Left lung (tissue), 14 donors: ENCODE results near the gene RHD. TPM values are rescaled to one million over a fixed set of nuclear protein-coding genes. Genes with fewer than 3 reads are reported as not detected.
"Not testable (repeated sequence)": the region's sequence is repeated elsewhere in the genome, so short reads cannot be mapped to it uniquely, and the experiment has no call there.

Source experiments
- ATAC-seq: fragments of 200-7000 bp; cut with Tn5 transposase; one replicate; pipeline ENCODE4 v1.9.1; 2020; ENCODE audit warnings: moderate library complexity
- DNase-seq, 4 donors: peaks; one replicate each; pipeline ENCODE4 v3.0.0-alpha.2; 2013 to 2020
- H3K27ac ChIP-seq, 2 donors: fragments of 200-600 bp; sonication (generic) in 1 of 2; one replicate each; pipeline versions ENCODE4 v1.5.0 to v1.8.0; 2020 to 2021
- H3K27me3 ChIP-seq, 2 donors: fragments of 200-600 bp; sonication (generic) in 1 of 2; one replicate each; pipeline versions ENCODE4 v1.5.0 to v1.8.0; 2020 to 2021
- H3K36me3 ChIP-seq, 2 donors: fragments of 200-600 bp; sonication (generic) in 1 of 2; one replicate each; pipeline versions ENCODE4 v1.5.0 to v1.8.0; 2020 to 2021
- H3K4me1 ChIP-seq, 2 donors: fragments of 200-600 bp; one replicate each; pipeline ENCODE4 v1.8.0; 2021
- H3K4me3 ChIP-seq, 2 donors: fragments of 200-600 bp; sonication (generic) in 1 of 2; one replicate each; pipeline versions ENCODE4 v1.5.0 to v1.8.0; 2020 to 2021; ENCODE audit warnings: mild to moderate bottlenecking in 1 of 2
- H3K9me3 ChIP-seq, 2 donors: fragments of 200-600 bp; sonication (generic) in 1 of 2; one replicate each; pipeline versions ENCODE4 v1.5.0 to v1.8.0; 2020 to 2021
- intact Hi-C, 2 donors: fragments of 100-400 bp; cut with DNase I; formaldehyde crosslinking; loops; one replicate each; pipeline versions ENCODE4 v1.11.2 to v1.14.2; 2022
- long read RNA-seq, 12 donors: library from polyadenylated mRNA in 2 of 12; unstranded in 2 of 12; transcript quantifications; one replicate each; pipeline ENCODE4 v2.0.0 and lab custom pipeline, GENCODE V29; 2019 to 2026
- polyA plus RNA-seq, 6 donors: library from polyadenylated mRNA; unstranded; fragments of 120-200 nt; gene quantifications; one replicate each; pipeline ENCODE4 v1.2.1, GENCODE V29; 2013; ENCODE audit not compliant: insufficient read length in 6 of 6
- total RNA-seq, 2 donors: library from RNA; stranded (reverse); fragmentation: NEBNext Ultra II Directional; extraction: Animal tissue kit (Norgen Biotek cat#: 25700); gene quantifications; one replicate each; pipeline ENCODE4 v1.2.1, GENCODE V29; 2021
- TF ChIP-seq, protein P1 (sequence below), 2 donors: fragments of 200-600 bp; sonication (generic) in 1 of 2; IDR thresholded peaks; one replicate each; pipeline versions ENCODE4 v1.5.0 to v1.8.0; 2021; ENCODE audit warnings: antibody characterized with exemption in 2 of 2
- donor health status: DM: no; HTN: yes; CAD: no.
- donor health status: DM: no; HTN: no; CAD: no.

Gene RHD
- under 1 TPM; 0.10 to 0.44 TPM for total RNA-seq
- polyA plus RNA-seq, result 1 to 10 TPM in 5 of 6 donors, under 1 TPM in 1; 0.86 to 3.1 (median 2.1) TPM
- long read RNA-seq, donor 1, partial matches to known transcripts, result 8 of 8 reads
- long read RNA-seq, donor 1, other reads (novel, unspliced or antisense), result 0 of 8 reads
- long read RNA-seq, donor 2, result 0 reads
- long read RNA-seq, donor 3, result 0 reads
- long read RNA-seq, donor 4, result 0 reads
- long read RNA-seq, donor 5, result 0 reads
- long read RNA-seq, donor 6, partial matches to known transcripts, result 5 of 11 reads
- long read RNA-seq, donor 6, other reads (novel, unspliced or antisense), result 6 of 11 reads
- long read RNA-seq, donor 7, result 0 reads
- long read RNA-seq, donor 8, result 0 reads
- long read RNA-seq, donor 9, result 0 reads
- long read RNA-seq, donor 10, result 0 reads
- long read RNA-seq, donor 11, result 0 reads
- long read RNA-seq, donor 12, result 0 reads

DNA sequence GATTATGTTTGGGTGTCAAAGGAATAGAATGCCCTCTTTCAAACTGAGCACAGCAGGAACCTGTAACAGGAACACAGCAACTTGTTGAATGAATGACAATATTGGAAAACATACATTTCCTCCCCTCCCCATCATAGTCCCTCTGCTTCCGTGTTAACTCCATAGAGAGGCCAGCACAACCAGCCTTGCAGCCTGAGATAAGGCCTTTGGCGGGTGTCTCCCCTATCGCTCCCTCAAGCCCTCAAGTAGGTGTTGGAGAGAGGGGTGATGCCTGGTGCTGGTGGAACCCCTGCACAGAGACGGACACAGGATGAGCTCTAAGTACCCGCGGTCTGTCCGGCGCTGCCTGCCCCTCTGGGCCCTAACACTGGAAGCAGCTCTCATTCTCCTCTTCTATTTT is at the start of gene RHD:
TSS of gene RHD (plus strand) at position 272 of the 400 bp plus-strand sequence. CDS start at position 311, 39 bp downstream.
- not testable (repeated sequence) for ATAC-seq

DNA sequence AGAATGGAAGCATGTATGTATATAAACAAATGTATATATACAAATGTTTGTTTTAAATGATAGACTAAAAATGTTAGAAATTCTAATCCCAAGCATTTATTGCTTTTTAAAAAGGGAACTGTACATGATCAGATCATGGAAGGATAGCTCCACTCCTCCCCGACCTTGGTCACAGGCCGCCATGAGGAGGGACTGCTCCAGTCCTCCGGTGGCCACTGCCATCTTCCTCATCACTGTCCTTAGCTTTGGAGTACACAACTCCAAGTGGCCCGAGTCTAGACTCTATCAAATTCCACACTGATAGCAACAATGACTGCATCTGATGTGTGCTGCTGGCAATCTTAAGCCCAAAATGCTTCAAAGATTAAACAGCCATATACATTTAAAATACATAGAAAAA is 49.7 kb upstream of the RHD start:
- peaks cover 3 to 80% of the 10 kb centered on the region in 2 donors for H3K36me3 ChIP-seq
- TF ChIP-seq, protein P1, sequence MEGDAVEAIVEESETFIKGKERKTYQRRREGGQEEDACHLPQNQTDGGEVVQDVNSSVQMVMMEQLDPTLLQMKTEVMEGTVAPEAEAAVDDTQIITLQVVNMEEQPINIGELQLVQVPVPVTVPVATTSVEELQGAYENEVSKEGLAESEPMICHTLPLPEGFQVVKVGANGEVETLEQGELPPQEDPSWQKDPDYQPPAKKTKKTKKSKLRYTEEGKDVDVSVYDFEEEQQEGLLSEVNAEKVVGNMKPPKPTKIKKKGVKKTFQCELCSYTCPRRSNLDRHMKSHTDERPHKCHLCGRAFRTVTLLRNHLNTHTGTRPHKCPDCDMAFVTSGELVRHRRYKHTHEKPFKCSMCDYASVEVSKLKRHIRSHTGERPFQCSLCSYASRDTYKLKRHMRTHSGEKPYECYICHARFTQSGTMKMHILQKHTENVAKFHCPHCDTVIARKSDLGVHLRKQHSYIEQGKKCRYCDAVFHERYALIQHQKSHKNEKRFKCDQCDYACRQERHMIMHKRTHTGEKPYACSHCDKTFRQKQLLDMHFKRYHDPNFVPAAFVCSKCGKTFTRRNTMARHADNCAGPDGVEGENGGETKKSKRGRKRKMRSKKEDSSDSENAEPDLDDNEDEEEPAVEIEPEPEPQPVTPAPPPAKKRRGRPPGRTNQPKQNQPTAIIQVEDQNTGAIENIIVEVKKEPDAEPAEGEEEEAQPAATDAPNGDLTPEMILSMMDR (IDR thresholded peaks at IDR 0.05), result no peak
- intact Hi-C loops, result no loop called here

More for the DNA sequence above, at the start of gene RHD:
- H3K36me3 ChIP-seq, H3K27ac ChIP-seq, intact Hi-C loops, DNase-seq, H3K4me1 ChIP-seq, H3K27me3 ChIP-seq, H3K4me3 ChIP-seq, H3K9me3 ChIP-seq: not testable (repeated sequence)

GRCh38 chr1:25223471-25223870 is 48.8 kb upstream of the RHD start:
- ATAC-seq (no peak), DNase-seq (no peak)
- no peaks in the 10 kb centered on the region for H3K9me3 ChIP-seq
- no peaks in the 10 kb centered on the region for H3K4me1 ChIP-seq
- no peaks in the 10 kb centered on the region for H3K27me3 ChIP-seq
- H3K27ac ChIP-seq, result no peak overlapping the region
- H3K4me3 ChIP-seq, result no peak overlapping the region
- intact Hi-C loops, result no loop called here
- TF ChIP-seq, protein P1 (IDR thresholded peaks at IDR 0.05), result no peak
- H3K36me3 ChIP-seq, result peaks cover 3 to 89% of the 10 kb centered on the region in 2 donors

More for the DNA sequence above, 49.7 kb upstream of the RHD start:
- Histone ChIP-seq H3K27me3 (no peaks in the 10 kb centered on the region), H3K4me3 (no peak overlapping the region), H3K9me3 (no peaks in the 10 kb centered on the region), H3K4me1 (no peaks in the 10 kb centered on the region), H3K27ac (no peak overlapping the region)
- ATAC-seq (no peak), DNase-seq (no peak)

- H3K27ac ChIP-seq, result peak within 1 kb of the TSS; percentile 89 to 99
- ATAC-seq, result peak; percentile 96
- no peaks in the 10 kb centered on the region for H3K27me3 ChIP-seq
- H3K4me1 ChIP-seq, result peaks cover 7 to 47% of the 10 kb centered on the region in 2 donors
- TF ChIP-seq, protein P1 (IDR thresholded peaks at IDR 0.05), result no peak
- intact Hi-C loops, result no loop called here
- peak; percentile 90 to 97 (median 94) for DNase-seq
- peaks cover 0 to 35% of the 10 kb centered on the region in 2 donors for H3K36me3 ChIP-seq
- H3K4me3 ChIP-seq, result peak within 1 kb of the TSS; percentile 90 to 100
- H3K9me3 ChIP-seq, result no peaks in the 10 kb centered on the region
Observed at GRCh38 chr1:25232027-25232865, 40.1 kb upstream of the RHD start, which contains the start of gene SYF2. TSS of gene SYF2 (minus strand) at chr1:25232502. CDS start at chr1:25232467, 35 bp downstream.

DNA sequence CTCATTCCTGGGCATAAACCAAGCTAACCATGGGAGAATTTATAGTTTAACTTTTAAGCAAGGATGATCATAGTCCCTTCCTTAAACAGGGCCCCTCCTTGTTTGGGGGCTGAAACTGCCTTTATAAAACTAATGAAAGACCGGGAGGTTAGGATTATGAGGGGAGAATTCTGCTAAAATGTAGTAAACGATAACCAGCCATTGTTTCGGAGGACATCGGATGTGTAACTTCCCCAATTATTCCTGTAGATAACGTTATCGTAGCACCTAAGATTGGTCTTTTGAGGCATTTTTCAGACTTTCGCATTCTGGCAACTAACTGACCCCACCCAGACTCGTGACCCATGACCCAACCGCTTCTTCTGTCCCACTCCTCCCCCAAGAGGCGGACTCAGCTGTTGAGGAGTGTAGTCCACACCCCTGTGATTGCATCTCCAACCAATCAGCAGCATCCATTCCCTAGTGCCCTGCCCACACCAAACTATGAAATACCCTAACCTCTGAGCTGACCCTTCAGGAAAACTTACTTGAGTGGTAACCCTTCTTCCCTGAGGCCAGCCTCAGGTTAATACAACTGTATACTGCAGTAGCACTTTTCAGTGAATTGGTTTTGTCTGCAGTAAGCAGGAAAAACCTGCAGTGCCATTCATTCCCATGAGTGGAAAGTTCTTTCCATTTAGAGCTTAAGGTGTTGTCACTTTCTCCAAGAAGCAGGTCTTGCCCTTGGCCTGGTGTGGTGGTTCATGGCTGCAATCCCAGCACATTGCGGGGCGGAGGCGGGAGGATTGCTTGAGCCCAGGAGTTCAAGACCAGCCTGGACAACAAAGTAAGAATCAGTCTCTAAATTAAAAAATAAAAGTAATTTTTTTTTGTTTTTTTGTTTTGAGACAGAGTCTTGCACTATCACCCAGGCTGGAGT is 39.2 kb upstream of the RHD start:
- Histone ChIP-seq H3K9me3 (no peaks in the 10 kb centered on the region), H3K27ac (peak overlapping the region; percentile 89 to 99), H3K4me3 (peak overlapping the region; percentile 90 to 100), H3K27me3 (no peaks in the 10 kb centered on the region), H3K4me1 (peaks cover 7 to 49% of the 10 kb centered on the region in 2 donors), H3K36me3 (peaks cover 0 to 26% of the 10 kb centered on the region in 2 donors)
- intact Hi-C loops, result no loop called here
- DNase-seq (peak in 3 of 4 donors; percentile 46 to 92 (median 80)), ATAC-seq (peak; percentile 95)
- TF ChIP-seq, protein P1 (IDR thresholded peaks at IDR 0.05), result no peak

DNA sequence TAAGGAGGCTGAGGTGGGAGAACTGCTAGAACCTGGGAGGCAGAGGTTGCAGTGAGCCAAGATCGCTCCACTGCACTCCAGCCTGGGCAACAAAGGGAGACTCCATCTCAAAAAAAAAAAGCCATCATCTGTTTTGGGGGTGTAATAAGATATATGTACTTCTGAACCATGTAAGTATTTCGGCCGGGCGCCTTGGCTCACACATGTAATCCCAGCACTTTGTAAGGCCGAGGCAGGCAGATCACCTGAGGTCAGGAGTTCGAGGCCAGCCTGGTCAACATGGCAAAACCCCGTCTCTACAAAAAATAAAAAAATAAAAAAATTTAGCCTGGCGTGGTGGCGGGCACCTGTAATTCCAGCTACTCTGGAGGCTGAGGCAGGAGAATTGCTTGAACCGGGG is 36.9 kb upstream of the RHD start:
- intact Hi-C loops, H3K36me3 ChIP-seq, H3K27ac ChIP-seq, DNase-seq, H3K4me3 ChIP-seq, H3K27me3 ChIP-seq, H3K9me3 ChIP-seq, ATAC-seq: not testable (repeated sequence)
- peaks cover 15 to 61% of the 10 kb centered on the region in 2 donors for H3K4me1 ChIP-seq

- intact Hi-C loops, H3K27ac ChIP-seq, ATAC-seq, H3K27me3 ChIP-seq, H3K4me3 ChIP-seq, H3K9me3 ChIP-seq, DNase-seq: not testable (repeated sequence)
- peaks cover 0 to 12% of the 10 kb centered on the region in 2 donors for H3K36me3 ChIP-seq
- peaks cover 18 to 61% of the 10 kb centered on the region in 2 donors for H3K4me1 ChIP-seq
Observed at GRCh38 chr1:25236261-25236660, 36.0 kb upstream of the RHD start.
